ENCODE measurements around the gene CAPS.
"Not testable (repeated sequence)": the region's sequence is repeated elsewhere in the genome, so short reads cannot be mapped to it uniquely, and the experiment has no call there.

The CAPS gene

GRCh38 chr19:5913739-5914357, at the start of gene CAPS:
Gene CAPS (plus strand): TSS chr19:5914254. CDS start chr19:5914407, 153 bp downstream.
- Mint-ChIP-seq H3K36me3 (peaks cover 11% of the 10 kb centered on the region), H3K4me3 (no peak within 1 kb of the TSS), H3K4me1 (no peaks in the 10 kb centered on the region), H3K9me3 (no peaks in the 10 kb centered on the region), H3K27me3 (no peaks in the 10 kb centered on the region), H3K27ac (no peak within 1 kb of the TSS)
- DNase-seq (ENCODE audit: low spot score in 2 of 2): no peak
- ATAC-seq (ENCODE audit: low read depth): no peak

- no peaks in the 10 kb centered on the region for H3K9me3 Mint-ChIP-seq
- H3K4me3 Mint-ChIP-seq: no peak overlapping the region
- ATAC-seq (ENCODE audit: low read depth) (no peak), DNase-seq (ENCODE audit: low spot score in 2 of 2) (no peak)
- H3K27me3 Mint-ChIP-seq: peaks cover 17% of the 10 kb centered on the region
- H3K36me3 Mint-ChIP-seq: no peaks in the 10 kb centered on the region
- no peak overlapping the region for H3K27ac Mint-ChIP-seq
- no peaks in the 10 kb centered on the region for H3K4me1 Mint-ChIP-seq
Measured at GRCh38 chr19:5864725-5865486, 49.1 kb upstream of the CAPS start.

- H3K4me1 Mint-ChIP-seq: no peaks in the 10 kb centered on the region
- no peaks in the 10 kb centered on the region for H3K36me3 Mint-ChIP-seq
- no peaks in the 10 kb centered on the region for H3K9me3 Mint-ChIP-seq
- ATAC-seq (ENCODE audit: low read depth): no peak
- H3K27me3 Mint-ChIP-seq: peaks cover 18% of the 10 kb centered on the region
- no peak for DNase-seq (ENCODE audit: low spot score in 2 of 2)
- no peak overlapping the region for H3K27ac Mint-ChIP-seq
- no peak overlapping the region for H3K4me3 Mint-ChIP-seq
Measured at GRCh38 chr19:5865772-5866171, 48.3 kb upstream of the CAPS start.

- peaks cover 18% of the 10 kb centered on the region for H3K27me3 Mint-ChIP-seq
- H3K4me3 Mint-ChIP-seq: no peak overlapping the region
- no peaks in the 10 kb centered on the region for H3K9me3 Mint-ChIP-seq
- ATAC-seq (ENCODE audit: low read depth) (no peak), DNase-seq (ENCODE audit: low spot score in 2 of 2) (no peak)
- H3K36me3 Mint-ChIP-seq: no peaks in the 10 kb centered on the region
- no peaks in the 10 kb centered on the region for H3K4me1 Mint-ChIP-seq
- no peak overlapping the region for H3K27ac Mint-ChIP-seq
Measured at GRCh38 chr19:5867201-5868136, 46.6 kb upstream of the CAPS start.

GRCh38 chr19:5870986-5871394, 43.1 kb upstream of the CAPS start:
- Mint-ChIP-seq H3K9me3 (no peaks in the 10 kb centered on the region), H3K27ac (no peak overlapping the region), H3K36me3 (no peaks in the 10 kb centered on the region), H3K27me3 (peaks cover 11% of the 10 kb centered on the region), H3K4me1 (no peaks in the 10 kb centered on the region), H3K4me3 (no peak overlapping the region)
- ATAC-seq (ENCODE audit: low read depth) (no peak), DNase-seq (ENCODE audit: low spot score in 2 of 2) (no peak)

GRCh38 chr19:5873617-5874199, 40.3 kb upstream of the CAPS start:
- Mint-ChIP-seq H3K36me3 (no peaks in the 10 kb centered on the region), H3K27ac (no peak overlapping the region), H3K9me3 (no peaks in the 10 kb centered on the region), H3K4me3 (no peak overlapping the region), H3K4me1 (no peaks in the 10 kb centered on the region), H3K27me3 (peaks cover 15% of the 10 kb centered on the region)
- no peak for DNase-seq (ENCODE audit: low spot score in 2 of 2)
- no peak for ATAC-seq (ENCODE audit: low read depth)

GRCh38 chr19:5874496-5874895, 39.6 kb upstream of the CAPS start:
- H3K4me3 Mint-ChIP-seq, H3K9me3 Mint-ChIP-seq: not testable (repeated sequence)
- peaks cover 15% of the 10 kb centered on the region for H3K27me3 Mint-ChIP-seq

GRCh38 chr19:5877427-5877826, 36.6 kb upstream of the CAPS start:
- Mint-ChIP-seq H3K4me3 (no peak overlapping the region), H3K36me3 (no peaks in the 10 kb centered on the region), H3K9me3 (no peaks in the 10 kb centered on the region), H3K4me1 (no peaks in the 10 kb centered on the region), H3K27ac (no peak overlapping the region), H3K27me3 (peaks cover 14% of the 10 kb centered on the region)
- no peak for DNase-seq (ENCODE audit: low spot score in 2 of 2)
- ATAC-seq (ENCODE audit: low read depth): no peak

More at GRCh38 chr19:5874496-5874895, 39.6 kb upstream of the CAPS start:
- not testable (repeated sequence) for H3K4me1 Mint-ChIP-seq; DNase-seq (ENCODE audit: low spot score in 2 of 2); ATAC-seq (ENCODE audit: low read depth); H3K36me3 Mint-ChIP-seq
- H3K27ac Mint-ChIP-seq: peak overlapping the region; percentile 76

- peaks cover 16% of the 10 kb centered on the region for H3K27me3 Mint-ChIP-seq
- ATAC-seq (ENCODE audit: low read depth) (no peak), DNase-seq (ENCODE audit: low spot score in 2 of 2) (no peak)
- H3K4me3 Mint-ChIP-seq: no peak overlapping the region
- H3K27ac Mint-ChIP-seq: no peak overlapping the region
- no peaks in the 10 kb centered on the region for H3K9me3 Mint-ChIP-seq
- H3K36me3 Mint-ChIP-seq: no peaks in the 10 kb centered on the region
- H3K4me1 Mint-ChIP-seq: no peaks in the 10 kb centered on the region
Measured at GRCh38 chr19:5877882-5878281, 36.2 kb upstream of the CAPS start.

- no peak for ATAC-seq (ENCODE audit: low read depth)
- DNase-seq (ENCODE audit: low spot score in 2 of 2): no peak
- H3K27me3 Mint-ChIP-seq: peaks cover 14% of the 10 kb centered on the region
- H3K9me3 Mint-ChIP-seq: no peaks in the 10 kb centered on the region
- H3K36me3 Mint-ChIP-seq: no peaks in the 10 kb centered on the region
- H3K4me3 Mint-ChIP-seq: no peak overlapping the region
- H3K4me1 Mint-ChIP-seq: peaks cover 3% of the 10 kb centered on the region
- no peak overlapping the region for H3K27ac Mint-ChIP-seq
Measured at GRCh38 chr19:5880196-5880595, 33.9 kb upstream of the CAPS start.

- DNase-seq (ENCODE audit: low spot score in 2 of 2) (no peak), ATAC-seq (ENCODE audit: low read depth) (no peak)
- Mint-ChIP-seq H3K36me3 (no peaks in the 10 kb centered on the region), H3K9me3 (no peaks in the 10 kb centered on the region), H3K4me1 (peaks cover 3% of the 10 kb centered on the region), H3K27me3 (peaks cover 16% of the 10 kb centered on the region), H3K27ac (no peak overlapping the region), H3K4me3 (no peak overlapping the region)
Measured at GRCh38 chr19:5880604-5881078, 33.4 kb upstream of the CAPS start.

- no peak for DNase-seq (ENCODE audit: low spot score in 2 of 2)
- no peak for ATAC-seq (ENCODE audit: low read depth)
- H3K9me3 Mint-ChIP-seq: no peaks in the 10 kb centered on the region
- peaks cover 3% of the 10 kb centered on the region for H3K4me1 Mint-ChIP-seq
- H3K27ac Mint-ChIP-seq: no peak overlapping the region
- no peak overlapping the region for H3K4me3 Mint-ChIP-seq
- H3K27me3 Mint-ChIP-seq: peaks cover 10% of the 10 kb centered on the region
- no peaks in the 10 kb centered on the region for H3K36me3 Mint-ChIP-seq
Measured at GRCh38 chr19:5881543-5882299, 32.3 kb upstream of the CAPS start.

- no peak for ATAC-seq (ENCODE audit: low read depth)
- H3K9me3 Mint-ChIP-seq: no peaks in the 10 kb centered on the region
- H3K27ac Mint-ChIP-seq: no peak overlapping the region
- H3K27me3 Mint-ChIP-seq: peaks cover 7% of the 10 kb centered on the region
- H3K36me3 Mint-ChIP-seq: no peaks in the 10 kb centered on the region
- H3K4me1 Mint-ChIP-seq: peaks cover 3% of the 10 kb centered on the region
- no peak for DNase-seq (ENCODE audit: low spot score in 2 of 2)
- H3K4me3 Mint-ChIP-seq: no peak overlapping the region
Measured at GRCh38 chr19:5882421-5882968, 31.6 kb upstream of the CAPS start.
